ENCODE measurements around the gene CFAP251. TPM values are rescaled to one million over a fixed set of nuclear protein-coding genes. Genes with fewer than 3 reads are reported as not detected.

Gene CFAP251
- total and polyA plus RNA-seq, 2 of the 8 experiments (the other 6 are each of a cell fraction or from before 2014, with no cell fraction given) = 1.8 to 2.9 TPM

DNA sequence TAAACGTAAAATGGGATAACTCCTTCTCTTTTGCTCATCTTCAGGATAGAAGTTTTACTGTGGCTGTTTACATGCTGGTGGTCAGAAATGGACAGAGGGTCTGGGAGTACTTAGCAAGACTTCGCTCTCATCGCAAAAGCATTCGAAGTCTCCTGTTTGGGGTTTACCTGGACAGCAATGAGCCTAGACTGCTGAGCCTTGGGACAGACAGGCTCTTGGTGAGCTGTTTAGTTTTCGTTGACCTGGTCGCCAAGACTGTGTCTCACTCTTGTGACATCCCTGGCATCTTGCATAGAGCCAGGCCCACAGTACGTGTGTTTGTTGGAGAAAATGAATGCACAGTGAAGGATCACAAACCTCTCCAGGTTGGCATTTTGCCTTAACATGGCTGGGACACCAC, 42.1 kb downstream of the CFAP251 start (continued):
- no peak for TF ChIP-seq ZNF274 (IDR thresholded peaks at IDR 0.05; ENCODE audit: borderline replicate concordance, extremely low read depth, low read length)
- TF ChIP-seq GTF2F1 (IDR thresholded peaks at IDR 0.05; ENCODE audit: borderline replicate concordance, low read depth, low read length) = no peak
- TF ChIP-seq SUZ12 (IDR thresholded peaks at IDR 0.05; ENCODE audit: low read length) = no peak

Measured in H1 (cell line).